HUES48 (cell line): ENCODE measurements around the gene CLIC3.
A peak's percentile ranks its signal among the peaks of the same experiment; 100 is the strongest.
"Not testable (repeated sequence)": the region's sequence is repeated elsewhere in the genome, so short reads cannot be mapped to it uniquely, and the experiment has no call there.

Experiments used
- H3K27ac ChIP-seq: one replicate; pipeline ENCODE4 v1.7.0; 2013; ENCODE audit warnings: low read depth, low read length, inconsistent platforms
- H3K27me3 ChIP-seq: 2 replicates; pipeline ENCODE4 v1.6.1; 2013; ENCODE audit warnings: mild to moderate bottlenecking, low read length; ENCODE audit not compliant: control insufficient read depth, insufficient read depth
- H3K36me3 ChIP-seq: 2 replicates; pipeline ENCODE4 v1.6.1; 2013; ENCODE audit warnings: low read length; ENCODE audit not compliant: control insufficient read depth, insufficient read depth
- H3K4me1 ChIP-seq: 2 replicates; pipeline ENCODE4 v1.6.1; 2013; ENCODE audit warnings: mild to moderate bottlenecking, low read length; ENCODE audit not compliant: control insufficient read depth, insufficient read depth
- H3K4me3 ChIP-seq: 2 replicates; pipeline ENCODE4 v1.5.1; 2013; ENCODE audit warnings: mild to moderate bottlenecking, low read depth, low read length
- H3K9ac ChIP-seq: 2 replicates; pipeline ENCODE4 v1.6.1; 2013; ENCODE audit warnings: mild to moderate bottlenecking, low read depth, low read length, moderate library complexity
- H3K9me3 ChIP-seq: 2 replicates; pipeline ENCODE4 v1.6.1; 2013; ENCODE audit warnings: low read length; ENCODE audit not compliant: control insufficient read depth, insufficient read depth

The CLIC3 gene

DNA sequence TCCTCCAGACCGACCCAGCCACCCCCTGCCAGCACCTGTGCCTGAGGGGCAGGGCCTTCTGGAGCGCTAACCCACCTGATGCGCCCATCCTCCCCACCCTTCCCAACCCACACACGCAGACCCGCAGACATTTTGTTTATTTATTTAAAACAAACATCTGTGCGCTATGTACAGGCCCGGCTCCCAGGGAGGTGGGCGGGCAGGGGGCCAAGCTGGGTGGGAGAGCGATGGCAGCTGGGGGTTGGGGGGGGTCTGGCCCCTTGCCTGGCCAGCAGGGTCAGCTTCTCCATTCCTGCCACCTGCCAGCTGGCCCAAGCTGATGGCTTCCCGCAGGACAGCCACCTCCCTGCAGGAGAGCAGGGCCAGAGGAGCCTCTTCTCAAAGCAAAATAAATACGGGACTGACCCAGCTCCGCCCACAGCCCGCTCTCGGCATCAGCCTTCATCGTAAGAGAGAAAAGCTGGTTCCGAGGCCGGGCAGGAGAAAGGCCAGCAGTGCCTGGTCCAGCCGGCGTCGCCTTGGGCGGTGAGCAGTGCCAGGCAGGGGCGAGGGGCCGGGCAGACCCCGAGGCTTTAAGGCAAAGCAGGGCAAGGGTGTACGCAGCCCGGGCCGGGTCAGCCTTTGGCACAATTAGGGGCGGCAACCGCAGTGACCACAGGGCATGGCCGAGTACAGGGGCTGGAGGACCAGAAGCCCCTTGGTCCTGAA is 10.9 kb upstream of the CLIC3 start:
- H3K4me1 ChIP-seq, result no peaks in the 10 kb centered on the region
- no peaks in the 10 kb centered on the region; the same call in 1 of the 2 replicates for H3K9me3 ChIP-seq
- H3K36me3 ChIP-seq, result no peaks in the 10 kb centered on the region
- no peaks in the 10 kb centered on the region for H3K27me3 ChIP-seq
- H3K27ac ChIP-seq, result no peak overlapping the region
- H3K9ac ChIP-seq, result no peak overlapping the region
- H3K4me3 ChIP-seq, result no peak overlapping the region

DNA sequence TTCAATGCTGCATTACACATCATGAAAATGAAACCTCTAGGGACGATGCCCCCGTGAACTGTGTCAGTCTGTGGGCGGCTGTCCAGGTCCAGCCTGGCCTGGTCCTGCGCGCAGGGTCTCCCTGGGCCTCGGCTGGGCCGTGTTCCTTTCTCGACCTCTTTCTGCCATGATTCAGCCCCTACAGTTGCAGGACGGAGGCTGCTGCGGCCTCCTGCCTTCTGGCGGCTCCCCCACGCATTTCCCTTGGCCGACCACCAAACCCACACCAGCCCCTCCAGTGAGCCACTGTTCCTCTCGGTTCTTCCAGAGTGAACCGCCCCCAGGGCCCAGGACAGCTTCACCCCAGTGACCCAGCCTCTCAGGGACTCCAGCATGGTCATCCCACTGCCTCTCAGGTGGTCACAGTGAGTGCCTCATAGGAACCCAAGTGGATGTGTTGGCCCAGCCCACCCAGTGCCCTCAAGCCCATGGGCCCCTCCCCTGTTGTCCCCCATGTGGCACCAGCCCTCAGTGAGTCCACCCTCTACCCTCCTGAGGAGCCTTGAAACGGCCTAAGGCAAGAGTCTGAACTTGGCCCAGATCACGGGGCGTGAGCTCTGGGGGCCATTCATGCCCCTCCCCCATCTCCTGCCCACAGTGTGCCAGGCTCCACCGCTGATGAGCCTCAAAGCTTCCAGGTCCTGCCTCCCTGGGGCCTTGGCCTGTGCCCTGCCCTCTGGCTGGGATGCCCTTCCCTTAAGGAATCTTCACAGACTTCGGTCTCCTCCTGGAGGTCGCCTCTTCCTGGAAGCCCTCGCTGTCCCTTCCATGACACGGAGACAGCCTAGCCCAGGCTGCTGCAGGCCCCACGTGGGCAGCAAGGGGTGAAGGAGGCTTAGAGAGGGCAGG is 10.0 kb upstream of the CLIC3 start:
- no peaks in the 10 kb centered on the region for H3K27me3 ChIP-seq
- H3K9ac ChIP-seq, result no peak overlapping the region
- H3K4me3 ChIP-seq, result no peak overlapping the region
- H3K9me3 ChIP-seq, result no peaks in the 10 kb centered on the region; the same call in 1 of the 2 replicates
- no peaks in the 10 kb centered on the region for H3K36me3 ChIP-seq
- no peak overlapping the region for H3K27ac ChIP-seq
- no peaks in the 10 kb centered on the region for H3K4me1 ChIP-seq

DNA sequence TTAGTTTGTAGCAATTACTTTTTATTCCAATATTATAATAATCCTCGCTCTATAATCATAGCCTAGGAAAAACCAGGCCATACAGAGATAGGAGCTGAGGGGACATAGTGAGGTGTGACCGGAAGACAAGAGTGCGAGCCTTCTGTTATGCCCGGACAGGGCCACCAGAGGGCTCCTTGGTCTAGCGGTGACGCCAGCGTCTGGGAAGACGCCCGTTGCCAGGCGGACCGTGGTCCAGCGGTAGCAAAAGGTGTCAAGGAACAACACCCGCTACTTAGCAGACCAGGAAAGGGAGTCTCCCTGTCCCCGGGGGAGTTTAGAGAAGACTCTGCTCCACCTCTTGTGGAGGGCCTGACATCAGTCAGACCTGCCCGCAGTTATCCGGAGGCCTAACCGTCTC is 7.9 kb upstream of the CLIC3 start:
- H3K4me1 ChIP-seq, H3K9ac ChIP-seq, H3K4me3 ChIP-seq, H3K9me3 ChIP-seq, H3K36me3 ChIP-seq, H3K27ac ChIP-seq, H3K27me3 ChIP-seq: not testable (repeated sequence)

DNA sequence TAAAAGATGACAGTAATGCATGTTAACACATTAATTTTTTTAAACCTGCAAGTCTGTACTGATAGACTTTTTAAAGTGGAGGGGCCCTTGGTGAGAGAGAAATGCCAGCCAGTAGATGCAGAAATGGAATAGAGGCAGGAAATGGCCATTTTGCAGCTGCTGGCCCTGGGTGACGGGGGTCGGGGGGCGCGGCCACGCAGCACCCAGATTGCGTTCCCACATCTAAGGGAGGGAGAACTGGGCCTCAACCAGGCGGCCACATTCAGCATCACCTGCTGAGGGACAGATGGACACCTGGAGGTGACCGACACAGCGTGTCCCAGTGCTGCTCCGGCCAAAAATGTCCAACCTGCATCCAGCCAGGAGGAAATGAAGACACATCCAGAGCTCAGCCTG is 6.3 kb upstream of the CLIC3 start:
- H3K36me3 ChIP-seq, result no peaks in the 10 kb centered on the region
- H3K27ac ChIP-seq, result no peak overlapping the region
- H3K9me3 ChIP-seq, result no peaks in the 10 kb centered on the region; the same call in 1 of the 2 replicates
- H3K4me3 ChIP-seq, result no peak overlapping the region
- no peaks in the 10 kb centered on the region; the same call in 1 of the 2 replicates for H3K4me1 ChIP-seq
- H3K9ac ChIP-seq, result no peak overlapping the region
- 0 out of 2 replicates have a peak, but pooled peaks cover under 1% of the 10 kb centered on the region for H3K27me3 ChIP-seq

DNA sequence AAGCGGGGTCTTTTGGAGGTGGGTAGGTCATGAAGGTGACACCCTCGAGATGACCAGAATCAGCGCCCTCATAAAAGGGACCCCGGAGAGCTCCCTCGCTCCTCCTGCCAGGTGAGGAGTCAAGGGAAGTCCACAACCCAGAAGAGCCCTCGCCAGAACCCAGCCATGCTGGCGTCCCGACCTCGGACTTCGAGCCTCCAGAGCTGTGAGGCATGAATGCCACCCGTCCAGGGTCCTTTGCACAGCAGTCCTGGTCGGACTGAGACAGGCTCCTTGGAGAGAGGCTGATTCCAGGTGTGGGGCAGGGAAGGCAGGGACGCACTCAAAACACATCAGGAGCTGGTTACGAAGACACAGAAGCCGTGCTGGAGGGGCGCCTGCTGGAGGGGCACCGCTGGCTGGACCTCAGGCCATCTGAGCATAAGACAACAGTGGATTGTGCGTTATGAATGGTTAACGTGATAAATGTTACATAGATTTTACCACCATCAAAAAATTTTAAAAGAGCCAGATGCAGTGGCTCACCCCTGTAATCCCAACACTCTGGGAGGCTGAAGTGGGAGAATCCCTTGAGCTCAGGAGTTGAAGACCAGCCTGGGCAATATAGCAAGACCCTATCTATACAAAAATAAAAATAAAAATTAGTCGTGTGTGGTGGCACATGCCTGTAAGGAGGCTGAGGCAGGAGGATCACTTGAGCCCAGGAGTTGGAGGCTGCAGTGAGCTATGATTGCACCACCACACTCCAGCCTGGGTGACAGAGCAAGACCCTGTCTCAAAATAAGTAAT is 5.7 kb upstream of the CLIC3 start:
- Histone ChIP-seq H3K9me3 (no peaks in the 10 kb centered on the region; the same call in 1 of the 2 replicates), H3K36me3 (no peaks in the 10 kb centered on the region), H3K4me3 (no peak overlapping the region), H3K27ac (no peak overlapping the region), H3K4me1 (peaks cover 6% of the 10 kb centered on the region; the same call in 1 of the 2 replicates), H3K9ac (no peak overlapping the region), H3K27me3 (0 out of 2 replicates have a peak, but pooled peaks cover 6% of the 10 kb centered on the region)

DNA sequence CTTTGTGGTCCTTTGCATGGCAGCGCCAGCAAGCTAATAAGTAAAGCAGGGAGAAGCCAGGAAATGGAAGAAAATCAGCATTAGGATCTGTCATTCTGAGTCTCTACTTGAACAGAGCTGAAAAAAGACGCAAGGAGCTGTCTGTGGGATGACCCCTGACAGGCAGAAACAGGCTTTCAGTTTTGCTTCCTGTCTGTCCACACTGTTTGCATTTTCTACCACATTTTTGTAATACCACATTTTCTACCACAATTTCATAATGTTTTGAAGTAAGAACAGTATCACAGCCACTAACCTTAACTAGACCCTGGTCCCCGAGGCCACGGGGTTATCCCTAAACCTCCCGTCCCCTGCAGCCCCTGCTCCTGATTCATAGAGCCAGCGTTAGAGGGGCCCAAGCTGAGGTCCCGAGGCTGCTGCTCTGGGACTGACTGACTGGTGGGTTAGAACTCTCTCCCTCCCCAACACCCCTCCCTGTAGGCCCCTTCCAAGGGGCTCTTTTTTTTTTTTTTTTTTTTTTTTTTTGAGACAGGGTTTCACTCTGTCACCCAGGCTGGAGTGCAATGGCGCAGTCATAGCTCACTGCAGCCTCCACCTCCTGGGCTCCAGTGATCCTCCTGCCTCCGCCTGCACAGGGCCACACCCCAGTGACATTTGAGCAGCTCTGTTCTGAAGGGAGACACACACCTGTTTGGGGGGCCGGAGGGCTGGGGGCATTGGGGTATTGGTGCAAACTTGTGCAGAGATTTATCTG is 4.0 kb upstream of the CLIC3 start:
- Histone ChIP-seq H3K9ac (no peak overlapping the region), H3K27ac (no peak overlapping the region), H3K36me3 (no peaks in the 10 kb centered on the region), H3K9me3 (no peaks in the 10 kb centered on the region; the same call in 1 of the 2 replicates), H3K4me3 (no peak overlapping the region), H3K27me3 (peaks cover 17% of the 10 kb centered on the region; the same call in 1 of the 2 replicates), H3K4me1 (peaks cover 6% of the 10 kb centered on the region; the same call in 1 of the 2 replicates)

DNA sequence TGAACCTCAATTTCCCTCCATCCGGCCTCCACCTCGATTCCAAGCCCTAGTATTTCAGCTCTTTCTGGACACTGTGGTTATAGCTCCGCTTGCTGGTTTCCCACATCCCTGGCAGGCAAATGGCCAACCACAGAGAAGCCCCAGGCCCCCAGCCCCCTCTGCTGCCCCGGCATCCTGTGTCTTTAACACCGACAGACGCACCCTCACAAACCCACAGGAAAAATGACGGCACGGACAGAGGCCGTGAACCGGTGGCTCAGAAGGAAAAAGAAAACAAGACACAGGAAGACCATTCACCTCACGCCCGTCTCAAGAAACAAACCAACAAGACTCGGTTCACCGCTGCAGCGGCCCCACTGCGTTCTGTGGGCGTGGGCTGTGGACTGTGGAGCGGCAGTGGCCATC is 1.5 kb upstream of the CLIC3 start:
- peaks cover 6% of the 10 kb centered on the region; the same call in 1 of the 2 replicates for H3K4me1 ChIP-seq
- no peak overlapping the region for H3K27ac ChIP-seq
- no peak overlapping the region for H3K9ac ChIP-seq

DNA sequence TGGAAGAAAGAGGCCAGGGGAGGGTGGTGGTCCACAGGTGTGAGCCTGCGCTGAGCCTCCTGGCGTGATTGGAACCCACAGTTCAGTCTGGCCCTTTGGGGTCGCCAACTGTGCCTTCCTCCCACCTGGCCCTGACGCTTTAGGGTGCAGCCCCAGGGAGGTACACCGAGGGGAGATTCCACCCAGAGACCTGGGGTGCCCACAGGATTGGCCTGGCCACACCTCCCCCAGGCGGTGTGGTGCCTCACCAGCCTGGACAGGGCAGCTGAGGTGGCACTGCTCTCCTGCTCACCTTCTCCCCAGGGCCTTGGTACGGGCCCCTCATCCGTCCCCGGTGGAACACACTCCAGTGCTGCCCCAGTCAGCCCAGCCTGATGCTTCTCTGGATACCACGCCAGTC is 1.0 kb upstream of the CLIC3 start:
- Histone ChIP-seq H3K36me3 (0 out of 2 replicates have a peak, but pooled peaks cover 7% of the 10 kb centered on the region), H3K27me3 (peaks cover 35% of the 10 kb centered on the region), H3K4me3 (no peak overlapping the region), H3K9ac (no peak overlapping the region), H3K9me3 (no peaks in the 10 kb centered on the region), H3K27ac (no peak overlapping the region), H3K4me1 (peaks cover 6% of the 10 kb centered on the region; the same call in 1 of the 2 replicates)

More for the DNA sequence above, 1.5 kb upstream of the CLIC3 start:
- Histone ChIP-seq H3K9me3 (no peaks in the 10 kb centered on the region), H3K27me3 (peaks cover 35% of the 10 kb centered on the region), H3K4me3 (no peak overlapping the region), H3K36me3 (0 out of 2 replicates have a peak, but pooled peaks cover 7% of the 10 kb centered on the region)

DNA sequence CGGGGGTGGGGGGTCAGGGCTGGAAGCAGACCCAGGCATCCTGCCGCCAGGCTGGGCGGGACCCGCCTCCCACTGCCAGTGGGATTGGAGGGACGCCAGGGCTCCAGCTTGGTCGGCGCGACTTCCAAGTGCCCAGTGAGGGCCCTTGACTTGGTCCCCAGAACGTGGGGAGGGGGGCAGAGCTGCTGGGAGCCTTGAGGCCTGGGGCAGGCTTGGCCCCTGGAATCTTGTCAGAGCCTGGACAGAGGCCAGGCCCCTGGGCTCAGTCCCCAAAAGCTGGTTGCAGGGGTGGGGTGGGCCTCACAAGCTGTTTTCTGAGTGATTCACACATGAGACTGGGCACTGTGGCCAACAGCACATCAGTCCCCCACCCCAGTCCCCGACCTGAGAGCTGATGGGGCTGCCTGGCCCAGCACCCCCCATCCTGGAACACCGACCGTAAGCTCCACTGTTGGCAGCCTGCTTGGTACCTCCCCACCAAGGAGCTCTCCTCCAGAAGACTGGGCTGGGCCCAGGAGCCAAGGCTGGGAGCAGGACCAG is 526 bp downstream of the CLIC3 start:
- H3K36me3 ChIP-seq, result 0 out of 2 replicates have a peak, but pooled peaks cover 7% of the 10 kb centered on the region
- H3K27ac ChIP-seq, result no peak overlapping the region
- no peak overlapping the region for H3K9ac ChIP-seq
- H3K4me1 ChIP-seq, result peaks cover 6% of the 10 kb centered on the region; the same call in 1 of the 2 replicates
- H3K4me3 ChIP-seq, result no peak overlapping the region
- peaks cover 41% of the 10 kb centered on the region for H3K27me3 ChIP-seq
- no peaks in the 10 kb centered on the region for H3K9me3 ChIP-seq

DNA sequence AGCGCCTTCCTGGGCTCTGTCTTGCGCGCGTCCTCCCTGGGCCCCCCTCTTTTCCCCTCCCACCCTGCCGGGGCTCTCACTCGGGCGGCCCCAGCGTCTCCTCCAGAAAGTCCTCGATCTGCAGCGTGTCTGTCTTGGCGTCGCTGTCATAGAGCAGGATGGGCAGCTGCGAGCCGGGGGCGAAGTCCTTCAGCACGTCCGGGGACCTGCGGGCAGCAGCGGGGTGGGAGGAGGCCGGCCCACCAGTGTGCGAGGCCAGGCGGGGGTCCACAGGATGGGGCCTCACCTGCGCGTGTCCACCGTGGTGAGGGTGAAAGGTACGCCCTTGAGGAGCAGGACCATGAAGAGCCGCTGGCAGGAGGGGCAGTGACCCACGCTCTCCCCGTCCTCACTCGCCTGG is 1.0 kb downstream of the CLIC3 start:
- Histone ChIP-seq H3K4me1 (peaks cover 6% of the 10 kb centered on the region; the same call in 1 of the 2 replicates), H3K27ac (no peak overlapping the region), H3K9ac (no peak overlapping the region)

More for the DNA sequence above, 1.0 kb downstream of the CLIC3 start:
- H3K9me3 ChIP-seq, result no peaks in the 10 kb centered on the region
- H3K36me3 ChIP-seq, result 0 out of 2 replicates have a peak, but pooled peaks cover 7% of the 10 kb centered on the region
- peaks cover 45% of the 10 kb centered on the region for H3K27me3 ChIP-seq
- H3K4me3 ChIP-seq, result peak overlapping the region; percentile 46
